K562 (cell line): Measurements from ENCODE around the gene GPR107. TPM values are rescaled to one million over a fixed set of nuclear protein-coding genes. Genes with fewer than 3 reads are reported as not detected.

Experiments used
- ATAC-seq: fragments of 200-7000 bp; cut with Tn5 transposase; 3 replicates; pipeline ENCODE4 v1.9.1; 2020; ENCODE audit warnings: moderate library complexity
- BruUV-seq: library from RNA; stranded (reverse); fragments of 400-500 nt; replicated peaks from 2 replicates; lab custom pipeline; 2021; lab: Mats Ljungman, UMichigan
- CTCF ChIA-PET: fragments of 300-600 bp; formaldehyde crosslinking; extraction: SDS; loops from one replicate; lab custom pipeline; 2021; ENCODE audit warnings: low intra/inter-chr PET ratio; lab: Yijun Ruan, JAX
- POLR2A ChIA-PET: fragments of 300-600, 350-650 bp; sonication (Branson Sonifier 250); formaldehyde crosslinking; extraction: SDS; loops from one replicate; lab custom pipeline; 2021; ENCODE audit warnings: antibody characterized with exemption, inconsistent platforms; lab: Yijun Ruan, JAX
- DNase-seq, 4 experiments: peaks; one replicate each; pipeline versions ENCODE4 v3.0.0 to v3.0.0-alpha.2; 2011 to 2018; ENCODE audit warnings: low spot score in 3 of 4, mixed read lengths in 3 of 4; ENCODE audit errors: extremely low read depth in 1 of 4
- FAIRE-seq: peaks from 2 replicates; lab custom pipeline; 2011; peaks lifted over from hg19 to GRCh38; lab: Jason Lieb, UNC
- H2AFZ ChIP-seq: 2 replicates; pipeline ENCODE4 v1.6.0; 2011; ENCODE audit warnings: low read depth, low read length, control low read depth, inconsistent platforms
- H3K27ac ChIP-seq: fragments of 200-600 bp; 3 replicates; pipeline ENCODE4 v1.8.0; 2011; ENCODE audit warnings: low read depth, mild to moderate bottlenecking, control low read depth, inconsistent platforms, low read length, moderate library complexity, mixed read lengths; ENCODE audit errors: extremely low read depth
- H3K27me3 ChIP-seq, 2 experiments: fragments of 300-600 bp in 1 of 2; 2 replicates in 1 of 2; 3 replicates in 1 of 2; pipeline versions ENCODE4 v1.6.0 to v1.8.0; 2011; ENCODE audit warnings: inconsistent platforms in 2 of 2, low read length in 2 of 2, mild to moderate bottlenecking in 1 of 2, mixed read lengths in 1 of 2, moderate library complexity in 1 of 2; ENCODE audit not compliant: control insufficient read depth in 2 of 2, insufficient read depth in 2 of 2
- H3K36me3 ChIP-seq: fragments of 300-600 bp; 3 replicates; pipeline ENCODE4 v1.8.0; 2011; ENCODE audit warnings: mild to moderate bottlenecking, low read length, inconsistent platforms; ENCODE audit not compliant: control insufficient read depth, insufficient read depth
- H3K4me1 ChIP-seq, 2 experiments: fragments of 200-600 bp in 1 of 2; replicated peaks in 1 of 2; 2 replicates in 1 of 2; 3 replicates in 1 of 2; pipeline versions ENCODE4 v1.5.1 to v1.8.0; 2011; ENCODE audit warnings: inconsistent platforms in 2 of 2, low read length in 2 of 2, mild to moderate bottlenecking in 1 of 2, mixed read lengths in 1 of 2, moderate library complexity in 1 of 2; ENCODE audit not compliant: control insufficient read depth in 2 of 2, insufficient read depth in 2 of 2
- H3K4me2 ChIP-seq: 2 replicates; pipeline ENCODE4 v1.6.1; 2011; ENCODE audit warnings: low read length, control low read depth, inconsistent platforms, mixed read lengths; ENCODE audit not compliant: insufficient read depth
- H3K4me3 ChIP-seq: fragments of 200-600 bp; sonication (generic), shearing (Covaris generic); 2 replicates; pipeline ENCODE4 v1.5.1; 2016; ENCODE audit warnings: control low read depth, inconsistent platforms
- H3K79me2 ChIP-seq: fragments of 200-600 bp; 3 replicates; pipeline ENCODE4 v1.8.0; 2011; ENCODE audit warnings: low read length, inconsistent platforms; ENCODE audit not compliant: control insufficient read depth, insufficient read depth
- H3K9ac ChIP-seq, 2 experiments: 2 replicates each; pipeline versions ENCODE4 v1.6.0 to v1.6.1; 2011; ENCODE audit warnings: low read depth in 2 of 2, low read length in 2 of 2, control low read depth in 1 of 2, inconsistent platforms in 1 of 2, mild to moderate bottlenecking in 1 of 2, mixed read lengths in 1 of 2; ENCODE audit not compliant: insufficient read depth in 1 of 2
- H3K9me1 ChIP-seq: one replicate; pipeline ENCODE4 v1.6.0; 2011; ENCODE audit warnings: inconsistent platforms, mild to moderate bottlenecking, low read length, moderate library complexity; ENCODE audit not compliant: control insufficient read depth, insufficient read depth
- H3K9me3 ChIP-seq: replicated peaks from 2 replicates; pipeline ENCODE4 v1.5.1; 2011; ENCODE audit warnings: low read depth, low read length, inconsistent platforms; ENCODE audit not compliant: control insufficient read depth, insufficient read depth
- H4K20me1 ChIP-seq: replicated peaks from 2 replicates; pipeline ENCODE4 v1.6.1; 2011; ENCODE audit warnings: low read length, inconsistent platforms, mixed read lengths; ENCODE audit not compliant: control insufficient read depth, insufficient read depth
- CBX8 ChIP-seq: fragments of 200-600 bp; sonication (generic); IDR thresholded peaks from 2 replicates; pipeline ENCODE4 v1.6.1; 2012; ENCODE audit warnings: borderline replicate concordance, mixed run types, low read depth, mild to moderate bottlenecking, moderate library complexity, mixed read lengths, low read length, control low read depth, inconsistent platforms; ENCODE audit not compliant: poor library complexity, severe bottlenecking; ENCODE audit errors: extremely low read depth
- NRF1 ChIP-seq, 2 experiments: fragments of 450-650 bp; IDR thresholded peaks in 1 of 2; conservative IDR thresholded peaks in 1 of 2; 2 replicates each; pipeline ENCODE4 v1.6.1; 2014; ENCODE audit warnings: mild to moderate bottlenecking in 2 of 2
- NUFIP1 ChIP-seq: fragments of 450-650 bp; IDR thresholded peaks from 2 replicates; pipeline ENCODE4 v1.6.1; 2018; ENCODE audit not compliant: partially characterized antibody
- PHTF2 ChIP-seq: fragments of 250-450 bp; sonication (Bioruptor Pico); IDR thresholded peaks from 2 replicates; pipeline ENCODE4 v1.5.0; 2021; ENCODE audit warnings: mild to moderate bottlenecking
- PML ChIP-seq: IDR thresholded peaks from 2 replicates; pipeline ENCODE4 v1.6.1; 2012; ENCODE audit warnings: low read length, inconsistent platforms
- RAD51 ChIP-seq: fragments of 450-650 bp; IDR thresholded peaks from 2 replicates; pipeline ENCODE4 v1.7.1; 2016; ENCODE audit warnings: low read depth, mild to moderate bottlenecking, borderline replicate concordance
- TAF1 ChIP-seq: IDR thresholded peaks from 2 replicates; pipeline ENCODE4 v1.6.1; 2011; ENCODE audit warnings: mild to moderate bottlenecking, low read length, moderate library complexity; ENCODE audit not compliant: insufficient read depth, control insufficient read depth, severe bottlenecking; ENCODE audit errors: extremely low read depth
- THRB ChIP-seq: fragments of 450-650 bp; formaldehyde crosslinking; conservative IDR thresholded peaks from 2 replicates; pipeline ENCODE4 v1.4.0; 2022; ENCODE audit warnings: mild to moderate bottlenecking, missing genetic modification characterization
- TRIM28 ChIP-seq: fragments of 450-650 bp; IDR thresholded peaks from 2 replicates; pipeline ENCODE4 v1.6.1; 2017
- ZNF263 ChIP-seq: sonication (generic); formaldehyde crosslinking; IDR thresholded peaks from 2 replicates; pipeline ENCODE4 v1.8.0; 2022; ENCODE audit warnings: mild to moderate bottlenecking, missing genetic modification reagents, borderline replicate concordance
- ZNF3 ChIP-seq: fragments of 250-450 bp; sonication (Bioruptor Pico); IDR thresholded peaks from 2 replicates; pipeline ENCODE4 v1.5.0; 2021; ENCODE audit warnings: mild to moderate bottlenecking, moderate library complexity
- ZNF57 ChIP-seq: fragments of 450-650 bp; formaldehyde crosslinking; IDR thresholded peaks from 2 replicates; pipeline ENCODE4 v1.4.0; 2020; ENCODE audit warnings: mild to moderate bottlenecking, moderate library complexity
- WGBS: fragments of 100-300 bp; shearing (Covaris generic); methylation state at CpG from one replicate; pipeline ENCODE4 v1.1.6; 2016; ENCODE audit warnings: low coverage, mixed read lengths; ENCODE audit not compliant: insufficient coverage; ENCODE audit errors: missing lambda C conversion rate; 5-methylcytosine and 5-hydroxymethylcytosine counted together
- in situ Hi-C: fragments of 300-500 bp; cut with MboI; formaldehyde crosslinking; loops from 4 replicates; pipeline ENCODE4 v1.15.0; 2018; ENCODE audit warnings: inconsistent platforms, mixed read lengths
- intact Hi-C: fragments of 100-400 bp; cut with micrococcal nuclease; formaldehyde crosslinking; loops from 2 replicates; pipeline ENCODE4 v1.14.2; 2022
- polyA plus RNA-seq, 8 experiments: library from polyadenylated mRNA; depleted of rRNA in 4 of 8; stranded (reverse) in 5 of 8; unstranded in 3 of 8; fragments of >200 nt; fragmentation: Nextera tagmentation in 2 of 8; fragmentation: Illumina TruSeq in 1 of 8; extraction: Ambion mirVana in 2 of 8; extraction: Trizol in 1 of 8; gene quantifications; 2 replicates each; pipeline versions ENCODE4 v1.2.1 to v1.2.3, GENCODE V29; 2011 to 2014; ENCODE audit warnings: inconsistent platforms in 1 of 8, missing spikeins in 1 of 8
- total RNA-seq, 7 experiments: library from RNA; depleted of rRNA in 6 of 7; stranded (reverse); fragments of >200 nt in 6 of 7; fragmentation: Illumina TruSeq in 2 of 7; extraction: Trizol in 2 of 7; gene quantifications; 2 replicates each; pipeline versions ENCODE4 v1.2.1 to v1.2.3, GENCODE V29; 2011 to 2021; ENCODE audit warnings: low replicate concordance in 1 of 7
- TF ChIP-seq, protein P1 (sequence below): fragments of 450-650 bp; formaldehyde crosslinking; IDR thresholded peaks from 2 replicates; pipeline ENCODE4 v1.4.0; 2022; ENCODE audit warnings: mild to moderate bottlenecking, moderate library complexity
- TF ChIP-seq, protein P2 (sequence below): fragments of 450-650 bp; formaldehyde crosslinking; IDR thresholded peaks from 2 replicates; pipeline ENCODE4 v1.4.0; 2020; ENCODE audit warnings: mild to moderate bottlenecking, moderate library complexity
- TF ChIP-seq, protein P3 (sequence below): fragments of 450-650 bp; IDR thresholded peaks from 2 replicates; pipeline ENCODE4 v1.6.1; 2017; ENCODE audit warnings: mild to moderate bottlenecking, moderate library complexity
- TF ChIP-seq, protein P4 (sequence below): sonication (generic); formaldehyde crosslinking; IDR thresholded peaks from 2 replicates; pipeline ENCODE4 v1.8.0; 2023; ENCODE audit warnings: mild to moderate bottlenecking, missing genetic modification reagents

Gene GPR107
- total and polyA plus RNA-seq, 9 of the 15 experiments (the other 6 are each of a cell fraction or from before 2014, with no cell fraction given) = 3.2 to 34.6 (median 14.4) TPM

- Histone ChIP-seq H3K36me3 (no peaks in the 10 kb centered on the region), H3K4me1 (no peaks in the 10 kb centered on the region), H3K79me2 (no peaks in the 10 kb centered on the region), H3K9me3 (no peaks in the 10 kb centered on the region), H3K4me2 (no peak overlapping the region), H3K27me3 (no peaks in the 10 kb centered on the region), H3K9me1 (no peaks in the 10 kb centered on the region), H4K20me1 (no peaks in the 10 kb centered on the region), H3K4me3 (no peak overlapping the region), H3K27ac (no peak overlapping the region), H2AFZ (no peak overlapping the region), H3K9ac (no peak overlapping the region)
- ChIA-PET CTCF (no interaction called here), POLR2A (interaction anchor here (0.7 kb wide), 1 partner anchor 74 kb away, joined by 3 read pairs; no protein-coding TSS in a partner anchor)
- DNase-seq (no peak), FAIRE-seq (no peak), ATAC-seq (no peak; the same call in 1 of the 3 replicates)
- WGBS = 61% methylated on average over 3 of the region's 3 CpGs
- no TSS peak for BruUV-seq
- in situ Hi-C loops (no loop called here), intact Hi-C loops (no loop called here)
- TF ChIP-seq, protein P1, sequence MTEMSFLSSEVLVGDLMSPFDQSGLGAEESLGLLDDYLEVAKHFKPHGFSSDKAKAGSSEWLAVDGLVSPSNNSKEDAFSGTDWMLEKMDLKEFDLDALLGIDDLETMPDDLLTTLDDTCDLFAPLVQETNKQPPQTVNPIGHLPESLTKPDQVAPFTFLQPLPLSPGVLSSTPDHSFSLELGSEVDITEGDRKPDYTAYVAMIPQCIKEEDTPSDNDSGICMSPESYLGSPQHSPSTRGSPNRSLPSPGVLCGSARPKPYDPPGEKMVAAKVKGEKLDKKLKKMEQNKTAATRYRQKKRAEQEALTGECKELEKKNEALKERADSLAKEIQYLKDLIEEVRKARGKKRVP (CRISPR knock-in tag) = no peak
- TF ChIP-seq RAD51 (no peak), PHTF2 (CRISPR knock-in tag) (no peak), PML (no peak), ZNF263 (CRISPR knock-in tag) (no peak), THRB (CRISPR knock-in tag) (no peak), NRF1 (conservative IDR thresholded peaks at IDR 0.05 in 1 of 2, IDR thresholded peaks at IDR 0.05 in 1 of 2) (no peak), NUFIP1 (no peak), TRIM28 (no peak), TAF1 (no peak), CBX8 (no peak), ZNF3 (no peak), ZNF57 (CRISPR knock-in tag) (no peak)
- TF ChIP-seq, protein P2, sequence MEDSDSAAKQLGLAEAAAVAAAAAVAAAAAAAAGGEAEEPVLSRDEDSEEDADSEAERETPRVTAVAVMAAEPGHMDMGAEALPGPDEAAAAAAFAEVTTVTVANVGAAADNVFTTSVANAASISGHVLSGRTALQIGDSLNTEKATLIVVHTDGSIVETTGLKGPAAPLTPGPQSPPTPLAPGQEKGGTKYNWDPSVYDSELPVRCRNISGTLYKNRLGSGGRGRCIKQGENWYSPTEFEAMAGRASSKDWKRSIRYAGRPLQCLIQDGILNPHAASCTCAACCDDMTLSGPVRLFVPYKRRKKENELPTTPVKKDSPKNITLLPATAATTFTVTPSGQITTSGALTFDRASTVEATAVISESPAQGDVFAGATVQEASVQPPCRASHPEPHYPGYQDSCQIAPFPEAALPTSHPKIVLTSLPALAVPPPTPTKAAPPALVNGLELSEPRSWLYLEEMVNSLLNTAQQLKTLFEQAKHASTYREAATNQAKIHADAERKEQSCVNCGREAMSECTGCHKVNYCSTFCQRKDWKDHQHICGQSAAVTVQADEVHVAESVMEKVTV (CRISPR knock-in tag) = no peak
- TF ChIP-seq, protein P3, sequence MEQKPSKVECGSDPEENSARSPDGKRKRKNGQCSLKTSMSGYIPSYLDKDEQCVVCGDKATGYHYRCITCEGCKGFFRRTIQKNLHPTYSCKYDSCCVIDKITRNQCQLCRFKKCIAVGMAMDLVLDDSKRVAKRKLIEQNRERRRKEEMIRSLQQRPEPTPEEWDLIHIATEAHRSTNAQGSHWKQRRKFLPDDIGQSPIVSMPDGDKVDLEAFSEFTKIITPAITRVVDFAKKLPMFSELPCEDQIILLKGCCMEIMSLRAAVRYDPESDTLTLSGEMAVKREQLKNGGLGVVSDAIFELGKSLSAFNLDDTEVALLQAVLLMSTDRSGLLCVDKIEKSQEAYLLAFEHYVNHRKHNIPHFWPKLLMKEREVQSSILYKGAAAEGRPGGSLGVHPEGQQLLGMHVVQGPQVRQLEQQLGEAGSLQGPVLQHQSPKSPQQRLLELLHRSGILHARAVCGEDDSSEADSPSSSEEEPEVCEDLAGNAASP = no peak
- TF ChIP-seq, protein P4, sequence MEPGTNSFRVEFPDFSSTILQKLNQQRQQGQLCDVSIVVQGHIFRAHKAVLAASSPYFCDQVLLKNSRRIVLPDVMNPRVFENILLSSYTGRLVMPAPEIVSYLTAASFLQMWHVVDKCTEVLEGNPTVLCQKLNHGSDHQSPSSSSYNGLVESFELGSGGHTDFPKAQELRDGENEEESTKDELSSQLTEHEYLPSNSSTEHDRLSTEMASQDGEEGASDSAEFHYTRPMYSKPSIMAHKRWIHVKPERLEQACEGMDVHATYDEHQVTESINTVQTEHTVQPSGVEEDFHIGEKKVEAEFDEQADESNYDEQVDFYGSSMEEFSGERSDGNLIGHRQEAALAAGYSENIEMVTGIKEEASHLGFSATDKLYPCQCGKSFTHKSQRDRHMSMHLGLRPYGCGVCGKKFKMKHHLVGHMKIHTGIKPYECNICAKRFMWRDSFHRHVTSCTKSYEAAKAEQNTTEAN = no peak
These were observed 23.0 kb upstream of the GPR107 start for GRCh38 chr9:130030651-130031127.
